SK-N-SH (cell line): ENCODE results near the gene OCLN.

Experiments used
- CTCF ChIP-seq: fragments of 200-600 bp; sonication (generic); IDR thresholded peaks from 2 replicates; pipeline ENCODE4 v1.6.1; 2017; ENCODE audit warnings: antibody characterized with exemption, mild to moderate bottlenecking, moderate library complexity
- ELF1 ChIP-seq: IDR thresholded peaks from 2 replicates; pipeline ENCODE4 v1.4.0; 2012
- EP300 ChIP-seq, 2 experiments: IDR thresholded peaks; 2 replicates each; pipeline versions ENCODE4 v1.4.0 to v1.6.1; 2012; ENCODE audit warnings: borderline replicate concordance in 1 of 2, low read depth in 1 of 2, low read length in 1 of 2
- IRF3 ChIP-seq: fragments of 150-350 bp; IDR thresholded peaks from 2 replicates; pipeline ENCODE4 v1.6.1; 2016; ENCODE audit warnings: mild to moderate bottlenecking, low read depth, low read length
- MAX ChIP-seq: IDR thresholded peaks from 2 replicates; pipeline ENCODE4 v1.4.0; 2012; ENCODE audit warnings: low read depth
- MXI1 ChIP-seq: IDR thresholded peaks from 2 replicates; pipeline ENCODE4 v1.6.1; 2012; ENCODE audit warnings: mild to moderate bottlenecking, low read depth, low read length, improper control_type of control experiment
- PBX3 ChIP-seq: IDR thresholded peaks from 2 replicates; pipeline ENCODE4; 2012
- REST ChIP-seq: IDR thresholded peaks from 2 replicates; pipeline ENCODE4 v1.6.1; 2012; ENCODE audit warnings: mild to moderate bottlenecking, low read depth, low read length, moderate library complexity
- SMC3 ChIP-seq: IDR thresholded peaks from 2 replicates; pipeline ENCODE4 v1.6.1; 2012; ENCODE audit warnings: low read depth, low read length, improper control_type of control experiment
- USF2 ChIP-seq: fragments of 150-350 bp; IDR thresholded peaks from 2 replicates; pipeline ENCODE4 v1.6.1; 2017; ENCODE audit warnings: antibody characterized with exemption, low read length, low read depth, borderline replicate concordance
- YY1 ChIP-seq: IDR thresholded peaks from 2 replicates; pipeline ENCODE4 v1.4.0; 2012; ENCODE audit warnings: low read depth, mild to moderate bottlenecking

GRCh38 chr5:69530561-69531405 is 38.2 kb downstream of the OCLN start:
- TF ChIP-seq SMC3 (no peak), MAX (no peak), PBX3 (no peak), REST (no peak), CTCF (no peak), MXI1 (no peak), IRF3 (no peak), ELF1 (no peak), YY1 (no peak), EP300 (IDR thresholded peaks at IDR 0.05; ENCODE audit: borderline replicate concordance in 1 of 2, low read depth in 1 of 2, low read length in 1 of 2) (no peak), USF2 (no peak)
